ENCODE data around the gene LSM3. TPM values are rescaled to one million over a fixed set of nuclear protein-coding genes. Genes with fewer than 3 reads are reported as not detected.

The LSM3 gene
- total and polyA plus RNA-seq, 3 experiments from 2014 or later = 22.9 to 26.6 (median 25.8) TPM

DNA sequence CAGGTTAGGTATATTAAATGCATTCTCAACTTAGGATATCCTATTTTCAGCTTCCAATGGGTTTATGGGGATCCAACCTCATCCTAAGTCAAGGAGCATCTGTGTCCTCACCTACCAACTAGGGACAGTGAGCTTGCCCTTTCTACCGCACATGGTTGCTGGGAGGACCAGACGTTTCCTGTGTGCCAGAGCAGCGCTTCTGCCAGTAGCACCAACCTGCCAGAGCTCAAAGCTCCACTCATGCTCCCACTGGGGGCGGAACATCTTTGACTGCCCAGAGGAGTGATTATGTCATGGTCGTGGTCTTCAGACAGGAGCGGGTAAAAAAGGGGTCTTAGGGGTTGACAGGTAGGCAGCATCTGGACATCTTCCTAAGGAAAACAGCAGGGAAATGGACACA is 25.0 kb upstream of the LSM3 start:
- DNase-seq = no peak
- ChIA-PET POLR2A (interaction anchor here (1.0 kb wide), 1 partner anchor 26 kb away, joined by 3 read pairs; no protein-coding TSS in a partner anchor), CTCF (interaction anchor here (1.6 kb wide), 1 partner anchor 22 kb away, joined by 3 read pairs; no protein-coding TSS in a partner anchor)
- H3K4me3 ChIP-seq (ENCODE audit: low read length) = no peak overlapping the region
- Mint-ChIP-seq H3K4me3 (no peak overlapping the region), H3K4me1 (peaks cover 3 to 25% (median 11%) of the 10 kb centered on the region in 3 donors), H3K27me3 (no peaks in the 10 kb centered on the region), H3K36me3 (peaks cover 11 to 85% (median 26%) of the 10 kb centered on the region in 3 donors), H3K9me3 (no peaks in the 10 kb centered on the region), H3K27ac (peak overlapping the region in 4 of 8 donors; percentile 25 to 61 (median 48))
- H3K4me1 ChIP-seq (ENCODE audit: insufficient read depth, low read length) = no peaks in the 10 kb centered on the region
- H3K27me3 ChIP-seq (ENCODE audit: insufficient read depth, low read length, poor library complexity, severe bottlenecking) = no peaks in the 10 kb centered on the region
- H3K36me3 ChIP-seq (ENCODE audit: insufficient read depth, low read length) = peaks cover 51% of the 10 kb centered on the region
- H3K27ac ChIP-seq (ENCODE audit: low read depth, low read length) = no peak overlapping the region
- H3K9me3 ChIP-seq (ENCODE audit: low read length) = no peaks in the 10 kb centered on the region

DNA sequence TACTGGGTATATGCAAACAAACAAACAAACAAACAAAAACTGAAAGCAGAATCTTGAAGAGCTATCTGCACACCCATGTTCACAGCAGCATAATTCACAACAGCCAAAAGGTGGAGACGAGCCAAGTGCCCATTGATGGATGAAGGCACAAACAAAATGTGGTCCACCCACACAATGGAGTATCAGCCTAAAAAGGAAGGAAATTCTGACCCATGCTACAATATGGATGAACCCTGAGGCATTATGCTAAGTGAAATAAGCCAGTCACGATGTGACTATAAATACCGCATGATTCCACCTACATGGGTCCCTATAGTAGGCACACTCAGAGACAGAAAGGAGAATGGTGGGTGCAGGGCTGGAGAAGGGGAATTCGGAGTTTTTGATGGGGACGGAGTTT is 24.3 kb upstream of the LSM3 start:
- CTCF ChIA-PET = no interaction called here
- H3K27ac ChIP-seq (ENCODE audit: low read depth, low read length) = no peak overlapping the region
- no peak overlapping the region for H3K4me3 ChIP-seq (ENCODE audit: low read length)
- peaks cover 11 to 88% (median 30%) of the 10 kb centered on the region in 3 donors for H3K36me3 Mint-ChIP-seq
- H3K27me3 ChIP-seq (ENCODE audit: insufficient read depth, low read length, poor library complexity, severe bottlenecking) = no peaks in the 10 kb centered on the region
- POLR2A ChIA-PET = interaction anchor here (1.0 kb wide), 1 partner anchor 25 kb away, joined by 3 read pairs; no protein-coding TSS in a partner anchor
- no peak overlapping the region for H3K4me3 Mint-ChIP-seq
- no peak for DNase-seq
- peaks cover 57% of the 10 kb centered on the region for H3K36me3 ChIP-seq (ENCODE audit: insufficient read depth, low read length)
- no peaks in the 10 kb centered on the region for H3K4me1 ChIP-seq (ENCODE audit: insufficient read depth, low read length)
- no peaks in the 10 kb centered on the region for H3K9me3 Mint-ChIP-seq
- H3K27ac Mint-ChIP-seq = peak overlapping the region; percentile 20 to 69 (median 37)
- peaks cover 3 to 25% (median 13%) of the 10 kb centered on the region in 3 donors for H3K4me1 Mint-ChIP-seq
- H3K27me3 Mint-ChIP-seq = no peaks in the 10 kb centered on the region
- no peaks in the 10 kb centered on the region for H3K9me3 ChIP-seq (ENCODE audit: low read length)

DNA sequence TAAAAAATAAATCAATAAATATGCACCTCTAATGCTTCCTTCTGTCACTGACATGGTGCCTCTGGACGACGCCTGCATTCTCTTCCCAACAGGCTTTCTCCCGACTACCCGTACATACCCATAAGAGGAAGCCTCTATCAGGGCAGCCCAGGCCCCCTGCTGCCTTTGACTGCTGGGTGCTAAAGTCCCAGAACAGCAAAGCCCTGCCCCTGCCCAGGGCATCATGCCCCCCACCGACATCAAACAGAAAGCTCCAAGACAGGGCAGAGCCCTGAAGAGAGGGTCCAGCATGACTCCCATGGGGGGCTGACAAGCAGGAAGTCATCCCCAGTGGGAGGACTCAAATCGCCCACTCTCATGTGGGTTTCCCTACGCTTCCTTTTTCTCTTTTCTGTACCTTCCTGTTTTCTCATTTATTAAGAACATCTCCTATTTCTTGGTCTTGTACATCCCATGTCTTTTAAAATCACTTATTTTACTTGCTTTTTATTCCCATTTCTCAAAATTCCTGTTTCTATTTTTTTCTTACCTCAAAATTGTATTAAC is 23.6 kb upstream of the LSM3 start:
- Mint-ChIP-seq H3K27ac (peak overlapping the region in 3 of 8 donors; percentile 39 to 63 (median 50)), H3K36me3 (peaks cover 11 to 89% (median 32%) of the 10 kb centered on the region in 3 donors), H3K27me3 (no peaks in the 10 kb centered on the region), H3K4me3 (no peak overlapping the region), H3K9me3 (no peaks in the 10 kb centered on the region), H3K4me1 (peaks cover 3 to 25% (median 13%) of the 10 kb centered on the region in 3 donors)
- H3K9me3 ChIP-seq (ENCODE audit: low read length) = no peaks in the 10 kb centered on the region
- no peak overlapping the region for H3K4me3 ChIP-seq (ENCODE audit: low read length)
- no peaks in the 10 kb centered on the region for H3K27me3 ChIP-seq (ENCODE audit: insufficient read depth, low read length, poor library complexity, severe bottlenecking)
- no peaks in the 10 kb centered on the region for H3K4me1 ChIP-seq (ENCODE audit: insufficient read depth, low read length)
- H3K36me3 ChIP-seq (ENCODE audit: insufficient read depth, low read length) = peaks cover 63% of the 10 kb centered on the region
- CTCF ChIA-PET = no interaction called here
- H3K27ac ChIP-seq (ENCODE audit: low read depth, low read length) = no peak overlapping the region
- no peak for DNase-seq
- POLR2A ChIA-PET = interaction anchor here (0.6 kb wide), 1 partner anchor 261 kb away, joined by 3 read pairs; no protein-coding TSS in a partner anchor

DNA sequence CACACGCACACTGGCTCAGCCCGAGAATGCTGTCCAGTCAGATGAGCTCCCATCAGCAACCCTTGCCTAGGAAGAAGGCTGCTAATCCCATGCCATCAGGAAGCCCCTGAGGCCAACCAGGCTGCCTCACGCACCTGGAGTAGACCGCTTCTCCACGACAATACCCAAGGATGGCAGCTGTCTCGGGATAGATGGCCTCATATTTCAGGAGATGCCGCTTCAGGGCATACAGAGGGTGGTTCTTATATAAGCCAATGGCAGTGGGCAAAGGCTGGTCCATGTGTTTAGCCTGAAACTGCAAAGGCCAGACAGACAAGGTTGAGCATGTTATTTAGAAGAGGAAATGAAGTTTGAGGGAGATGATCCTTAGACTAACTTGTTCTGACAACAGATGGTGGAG is 22.4 kb upstream of the LSM3 start:
- no peak for DNase-seq
- peaks cover 73% of the 10 kb centered on the region for H3K36me3 ChIP-seq (ENCODE audit: insufficient read depth, low read length)
- H3K27ac Mint-ChIP-seq = peak overlapping the region in 3 of 8 donors; percentile 39 to 72 (median 46)
- peaks cover 23 to 90% (median 39%) of the 10 kb centered on the region in 3 donors for H3K36me3 Mint-ChIP-seq
- H3K4me1 Mint-ChIP-seq = peaks cover 3 to 25% (median 13%) of the 10 kb centered on the region in 3 donors
- H3K4me3 Mint-ChIP-seq = no peak overlapping the region
- POLR2A ChIA-PET = no interaction called here
- no peak overlapping the region for H3K27ac ChIP-seq (ENCODE audit: low read depth, low read length)
- H3K4me3 ChIP-seq (ENCODE audit: low read length) = no peak overlapping the region
- peaks cover 3 to 6% (median 5%) of the 10 kb centered on the region in 5 donors for H3K9me3 Mint-ChIP-seq
- no peaks in the 10 kb centered on the region for H3K27me3 ChIP-seq (ENCODE audit: insufficient read depth, low read length, poor library complexity, severe bottlenecking)
- CTCF ChIA-PET = no interaction called here
- H3K9me3 ChIP-seq (ENCODE audit: low read length) = no peaks in the 10 kb centered on the region
- no peaks in the 10 kb centered on the region for H3K4me1 ChIP-seq (ENCODE audit: insufficient read depth, low read length)
- H3K27me3 Mint-ChIP-seq = no peaks in the 10 kb centered on the region

DNA sequence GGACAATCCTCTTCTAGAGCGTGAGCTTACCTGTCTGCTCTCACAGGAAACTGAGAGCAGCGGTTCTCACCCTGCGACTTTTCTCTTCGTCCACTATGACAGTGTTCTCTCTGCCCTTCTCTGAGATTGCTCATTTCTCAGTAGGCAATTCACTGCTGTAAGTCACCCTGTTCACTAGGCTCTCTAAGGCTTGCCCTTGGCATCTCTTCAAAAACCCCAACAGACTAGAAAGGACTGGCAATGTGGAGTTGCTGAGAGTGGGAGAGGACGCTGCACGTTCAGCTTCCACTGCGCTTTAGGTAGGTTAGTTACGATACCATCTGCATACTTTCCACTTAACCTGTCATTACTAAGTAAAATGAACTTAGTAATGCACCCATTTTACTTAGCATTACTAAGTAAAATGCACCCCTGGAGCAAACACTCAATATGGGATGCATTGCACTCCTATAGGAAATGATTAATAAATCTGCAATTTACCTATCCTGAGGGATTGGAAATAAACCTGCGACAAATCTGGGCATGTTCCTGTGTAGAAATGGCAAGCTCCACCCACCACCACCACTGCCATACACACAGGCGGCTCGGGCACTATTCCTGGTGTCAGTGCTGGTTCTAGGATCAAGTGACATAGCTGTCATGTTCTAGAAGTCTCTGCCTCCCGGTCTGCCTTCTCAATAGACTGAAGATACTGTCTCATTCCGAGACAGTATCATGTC is 21.6 kb upstream of the LSM3 start:
- H3K27ac Mint-ChIP-seq = peak overlapping the region in 4 of 8 donors; percentile 11 to 39 (median 26)
- Histone ChIP-seq H3K4me1 (ENCODE audit: insufficient read depth, low read length) (no peaks in the 10 kb centered on the region), H3K4me3 (ENCODE audit: low read length) (no peak overlapping the region), H3K27ac (ENCODE audit: low read depth, low read length) (no peak overlapping the region), H3K27me3 (ENCODE audit: insufficient read depth, low read length, poor library complexity, severe bottlenecking) (no peaks in the 10 kb centered on the region), H3K9me3 (ENCODE audit: low read length) (peaks cover 6% of the 10 kb centered on the region), H3K36me3 (ENCODE audit: insufficient read depth, low read length) (peaks cover 74% of the 10 kb centered on the region)
- ChIA-PET POLR2A (no interaction called here), CTCF (interaction anchor here (0.8 kb wide), 1 partner anchor 32 kb away, joined by 3 read pairs; the partner anchor contains the start of genes CHCHD4 and TMEM43)
- H3K4me3 Mint-ChIP-seq = no peak overlapping the region
- peaks cover 6 to 12% (median 10%) of the 10 kb centered on the region in 5 donors for H3K9me3 Mint-ChIP-seq
- no peak for DNase-seq
- peaks cover 31 to 94% (median 45%) of the 10 kb centered on the region in 3 donors for H3K36me3 Mint-ChIP-seq
- peaks cover 6 to 25% (median 13%) of the 10 kb centered on the region in 3 donors for H3K4me1 Mint-ChIP-seq
- H3K27me3 Mint-ChIP-seq = no peaks in the 10 kb centered on the region

DNA sequence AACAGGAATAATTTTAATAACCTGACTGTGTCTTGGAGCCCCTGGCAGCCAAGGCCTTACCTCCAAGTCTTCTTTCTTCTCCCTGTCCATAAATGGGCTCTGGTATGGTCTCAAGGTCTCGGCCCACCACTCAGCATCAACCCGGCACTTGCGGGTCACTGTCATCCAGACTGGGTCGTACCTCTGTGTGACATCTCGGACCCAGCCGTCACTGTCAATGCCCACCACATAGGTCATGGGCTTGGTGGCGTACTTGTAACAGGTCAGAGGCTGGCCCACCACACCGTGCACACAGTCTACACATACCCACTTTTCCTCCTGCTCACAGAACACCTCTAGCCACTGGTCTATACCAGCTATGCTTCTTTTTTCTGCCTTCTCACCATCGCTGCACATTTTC is 20.7 kb upstream of the LSM3 start:
- Mint-ChIP-seq H3K9me3 (peaks cover 6 to 16% (median 10%) of the 10 kb centered on the region in 5 donors), H3K36me3 (peaks cover 40 to 94% (median 50%) of the 10 kb centered on the region in 3 donors), H3K4me1 (peaks cover 6 to 25% (median 13%) of the 10 kb centered on the region in 3 donors), H3K4me3 (no peak overlapping the region), H3K27ac (no peak overlapping the region), H3K27me3 (no peaks in the 10 kb centered on the region)
- H3K4me3 ChIP-seq (ENCODE audit: low read length) = no peak overlapping the region
- H3K27me3 ChIP-seq (ENCODE audit: insufficient read depth, low read length, poor library complexity, severe bottlenecking) = no peaks in the 10 kb centered on the region
- H3K9me3 ChIP-seq (ENCODE audit: low read length) = peaks cover 7% of the 10 kb centered on the region
- no peaks in the 10 kb centered on the region for H3K4me1 ChIP-seq (ENCODE audit: insufficient read depth, low read length)
- no peak for DNase-seq
- ChIA-PET POLR2A (no interaction called here), CTCF (interaction anchor here (0.8 to 1.5 kb wide), 3 partner anchors 13 to 33 kb away, joined by 3 to 5 read pairs (median 3); partner anchors contain the start of genes CHCHD4, LSM3, TMEM43 and XPC)
- H3K36me3 ChIP-seq (ENCODE audit: insufficient read depth, low read length) = peaks cover 76% of the 10 kb centered on the region
- H3K27ac ChIP-seq (ENCODE audit: low read depth, low read length) = no peak overlapping the region

DNA sequence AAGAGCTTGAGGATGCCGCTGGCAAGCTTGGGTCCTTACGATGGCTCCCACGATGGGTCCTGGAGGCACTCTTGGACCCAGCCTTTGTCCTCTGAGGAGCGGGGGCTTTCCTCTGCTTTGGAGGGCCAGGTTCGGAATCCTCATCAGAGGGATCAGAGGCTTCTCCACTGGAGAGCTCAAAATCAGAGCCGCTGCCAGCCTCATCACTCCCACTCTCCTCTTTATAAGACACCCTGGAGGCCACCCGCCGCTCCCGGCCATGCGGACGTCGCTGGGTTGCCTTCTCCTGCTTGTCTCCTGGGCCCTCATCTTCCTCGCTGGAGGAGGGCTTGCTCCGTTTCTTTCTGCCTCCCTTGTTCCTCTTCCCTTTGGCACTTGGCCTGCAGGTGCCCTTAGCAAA is 20.2 kb upstream of the LSM3 start:
- POLR2A ChIA-PET = no interaction called here
- Mint-ChIP-seq H3K27ac (no peak overlapping the region), H3K4me1 (peaks cover 6 to 28% (median 15%) of the 10 kb centered on the region in 3 donors), H3K36me3 (peaks cover 44 to 94% (median 52%) of the 10 kb centered on the region in 3 donors), H3K4me3 (peak overlapping the region in 1 of 7 donors; percentile 57), H3K9me3 (peaks cover 6 to 16% (median 10%) of the 10 kb centered on the region in 5 donors), H3K27me3 (no peaks in the 10 kb centered on the region)
- Histone ChIP-seq H3K27me3 (ENCODE audit: insufficient read depth, low read length, poor library complexity, severe bottlenecking) (no peaks in the 10 kb centered on the region), H3K36me3 (ENCODE audit: insufficient read depth, low read length) (peaks cover 76% of the 10 kb centered on the region), H3K27ac (ENCODE audit: low read depth, low read length) (no peak overlapping the region), H3K9me3 (ENCODE audit: low read length) (peaks cover 7% of the 10 kb centered on the region), H3K4me3 (ENCODE audit: low read length) (no peak overlapping the region), H3K4me1 (ENCODE audit: insufficient read depth, low read length) (no peaks in the 10 kb centered on the region)
- CTCF ChIA-PET = interaction anchor here (1.2 to 1.5 kb wide), 2 partner anchors 13 to 20 kb away, joined by 3 to 5 read pairs; partner anchors contain the start of genes LSM3 and XPC
- no peak for DNase-seq

DNA sequence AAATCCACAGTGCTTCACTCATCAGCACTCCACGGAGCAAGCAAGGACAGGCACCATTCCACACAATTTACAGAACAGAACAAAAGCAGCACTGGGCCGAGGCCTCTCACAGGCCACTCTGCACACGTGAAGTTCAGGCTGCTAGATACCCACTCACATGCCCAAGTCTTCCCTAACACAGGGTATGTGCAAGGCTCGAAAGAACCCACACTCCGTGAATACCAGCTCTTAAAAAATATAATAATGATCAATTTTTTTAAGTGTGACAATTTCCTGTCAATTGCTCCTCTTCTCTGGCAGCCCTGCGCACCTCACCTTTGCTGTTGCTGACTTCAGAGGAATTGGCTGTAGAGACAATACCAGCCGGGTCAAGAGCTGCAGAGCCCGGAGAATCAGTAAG is 19.2 kb upstream of the LSM3 start:
- Mint-ChIP-seq H3K27ac (no peak overlapping the region), H3K4me1 (peaks cover 6 to 25% (median 9%) of the 10 kb centered on the region in 3 donors), H3K9me3 (peaks cover 6 to 16% (median 10%) of the 10 kb centered on the region in 5 donors), H3K36me3 (peaks cover 51 to 94% (median 54%) of the 10 kb centered on the region in 3 donors), H3K27me3 (no peaks in the 10 kb centered on the region), H3K4me3 (no peak overlapping the region)
- peaks cover 7% of the 10 kb centered on the region for H3K9me3 ChIP-seq (ENCODE audit: low read length)
- H3K4me3 ChIP-seq (ENCODE audit: low read length) = no peak overlapping the region
- no peaks in the 10 kb centered on the region for H3K27me3 ChIP-seq (ENCODE audit: insufficient read depth, low read length, poor library complexity, severe bottlenecking)
- no peaks in the 10 kb centered on the region for H3K4me1 ChIP-seq (ENCODE audit: insufficient read depth, low read length)
- CTCF ChIA-PET = interaction anchor here (0.8 to 1.5 kb wide), 2 partner anchors 18 to 19 kb away, joined by 3 to 5 read pairs; partner anchors contain the start of genes LSM3 and XPC
- peaks cover 81% of the 10 kb centered on the region for H3K36me3 ChIP-seq (ENCODE audit: insufficient read depth, low read length)
- POLR2A ChIA-PET = no interaction called here
- H3K27ac ChIP-seq (ENCODE audit: low read depth, low read length) = no peak overlapping the region
- DNase-seq = no peak
